Activated naive CD8-positive, alpha-beta T cell (primary cell): ENCODE data around the gene NUPR2.
"Not testable (repeated sequence)": the region's sequence is repeated elsewhere in the genome, so short reads cannot be mapped to it uniquely, and the experiment has no call there.

ENCODE experiments used
- H3K27ac Mint-ChIP-seq: one replicate; pipeline ENCODE4 v1.8.0; 2021; ENCODE audit warnings: mixed read lengths
- H3K27me3 Mint-ChIP-seq: one replicate; pipeline ENCODE4 v1.8.0; 2021; ENCODE audit warnings: mixed read lengths
- H3K36me3 Mint-ChIP-seq: one replicate; pipeline ENCODE4 v1.8.0; 2021; ENCODE audit warnings: mixed read lengths
- H3K4me1 Mint-ChIP-seq: one replicate; pipeline ENCODE4 v1.8.0; 2021; ENCODE audit warnings: low read depth, mixed read lengths
- H3K4me3 Mint-ChIP-seq: one replicate; pipeline ENCODE4 v1.8.0; 2021; ENCODE audit warnings: mild to moderate bottlenecking, mixed read lengths
- H3K9me3 Mint-ChIP-seq: one replicate; pipeline ENCODE4 v1.8.0; 2021; ENCODE audit warnings: low read depth, mixed read lengths

Gene NUPR2

GRCh38 chr7:56098187-56099008 lies 17.8 kb downstream of the NUPR2 start:
- not testable (repeated sequence) for H3K9me3 Mint-ChIP-seq, H3K27ac Mint-ChIP-seq, H3K4me3 Mint-ChIP-seq, H3K4me1 Mint-ChIP-seq, H3K36me3 Mint-ChIP-seq, H3K27me3 Mint-ChIP-seq

DNA sequence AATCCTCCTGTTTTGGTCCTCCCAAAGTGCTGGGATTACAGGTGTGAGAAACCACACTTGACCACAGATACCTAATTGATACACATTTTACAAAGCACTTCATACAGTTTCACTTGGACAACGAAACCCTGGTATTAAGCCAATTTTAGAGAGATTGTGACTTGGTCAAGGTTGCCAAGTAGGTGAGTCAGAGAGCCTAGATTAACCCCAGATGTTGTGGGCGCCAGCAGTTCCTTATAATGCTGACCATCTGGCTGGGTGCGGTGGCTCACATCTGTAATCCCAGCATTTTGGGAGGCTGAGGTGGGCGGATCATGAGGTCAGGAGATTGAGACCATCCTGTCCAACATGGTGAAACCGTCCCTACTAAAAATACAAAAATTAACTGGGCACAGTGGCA lies 18.5 kb downstream of the NUPR2 start:
- no peaks in the 10 kb centered on the region for H3K27me3 Mint-ChIP-seq
- H3K9me3 Mint-ChIP-seq: no peaks in the 10 kb centered on the region
- H3K4me1 Mint-ChIP-seq: peaks cover 4% of the 10 kb centered on the region
- H3K27ac Mint-ChIP-seq: no peak overlapping the region
- no peak overlapping the region for H3K4me3 Mint-ChIP-seq
- peaks cover 6% of the 10 kb centered on the region for H3K36me3 Mint-ChIP-seq

DNA sequence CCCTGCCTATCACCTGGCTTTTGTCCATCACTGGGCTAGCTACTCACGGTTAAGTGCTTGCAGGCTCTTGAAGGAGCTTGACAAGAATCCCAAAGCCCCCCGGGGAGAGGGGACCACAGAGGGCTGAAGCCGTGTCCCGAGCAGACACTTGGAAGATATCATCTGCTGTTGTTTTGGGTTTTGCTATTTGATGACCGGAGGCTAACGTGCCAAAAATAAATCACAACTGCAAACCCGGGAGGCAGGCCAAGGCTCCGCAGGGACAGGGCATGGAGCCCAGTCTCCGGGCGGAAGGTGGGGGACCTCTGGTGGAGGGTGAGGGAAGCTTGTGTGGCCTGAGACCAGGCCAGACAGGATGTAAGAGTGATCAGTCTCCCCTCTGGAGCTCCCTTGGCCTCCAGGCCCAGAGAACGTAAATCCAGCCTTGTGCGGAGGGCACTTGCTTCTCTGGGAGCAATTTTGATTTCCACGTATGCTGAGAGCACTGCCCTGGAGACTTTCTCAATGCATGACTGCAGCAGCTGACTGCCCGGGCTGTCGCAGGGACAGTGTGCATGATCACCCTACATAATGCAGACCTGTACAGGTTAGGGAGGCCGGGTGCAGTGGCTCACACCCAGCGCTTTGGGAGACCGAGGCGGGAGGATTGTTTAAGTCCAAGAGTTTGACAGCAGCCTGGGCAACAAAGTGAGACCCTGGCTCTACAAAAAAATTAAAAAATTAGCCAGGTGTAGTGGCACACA lies 23.3 kb downstream of the NUPR2 start, which contains the start of gene PHKG1:
Gene PHKG1 (minus strand): TSS at position 164 of the 743 bp plus-strand sequence. CDS start 4,011 bp downstream, outside the sequence.
- no peaks in the 10 kb centered on the region for H3K27me3 Mint-ChIP-seq
- H3K4me1 Mint-ChIP-seq: no peaks in the 10 kb centered on the region
- no peak within 1 kb of the TSS for H3K4me3 Mint-ChIP-seq
- H3K9me3 Mint-ChIP-seq: no peaks in the 10 kb centered on the region
- H3K36me3 Mint-ChIP-seq: peaks cover 2% of the 10 kb centered on the region
- no peak within 1 kb of the TSS for H3K27ac Mint-ChIP-seq

- H3K27me3 Mint-ChIP-seq, H3K4me1 Mint-ChIP-seq, H3K27ac Mint-ChIP-seq, H3K36me3 Mint-ChIP-seq, H3K4me3 Mint-ChIP-seq, H3K9me3 Mint-ChIP-seq: not testable (repeated sequence)
Observed at GRCh38 chr7:56092388-56092787, 23.8 kb downstream of the NUPR2 start.

GRCh38 chr7:56091591-56091990 lies 24.6 kb downstream of the NUPR2 start:
- Mint-ChIP-seq H3K27ac (no peak overlapping the region), H3K27me3 (no peaks in the 10 kb centered on the region), H3K36me3 (peaks cover 2% of the 10 kb centered on the region), H3K4me1 (no peaks in the 10 kb centered on the region), H3K9me3 (no peaks in the 10 kb centered on the region), H3K4me3 (no peak overlapping the region)

GRCh38 chr7:56087445-56087844 lies 28.8 kb downstream of the NUPR2 start:
- no peak overlapping the region for H3K27ac Mint-ChIP-seq
- no peaks in the 10 kb centered on the region for H3K9me3 Mint-ChIP-seq
- H3K36me3 Mint-ChIP-seq: no peaks in the 10 kb centered on the region
- H3K4me3 Mint-ChIP-seq: no peak overlapping the region
- H3K4me1 Mint-ChIP-seq: no peaks in the 10 kb centered on the region
- H3K27me3 Mint-ChIP-seq: no peaks in the 10 kb centered on the region

- Mint-ChIP-seq H3K4me3 (no peak overlapping the region), H3K36me3 (no peaks in the 10 kb centered on the region), H3K27me3 (no peaks in the 10 kb centered on the region), H3K9me3 (no peaks in the 10 kb centered on the region), H3K4me1 (no peaks in the 10 kb centered on the region), H3K27ac (no peak overlapping the region)
Observed at GRCh38 chr7:56086761-56087160, 29.5 kb downstream of the NUPR2 start.

GRCh38 chr7:56083150-56083785 lies 32.9 kb downstream of the NUPR2 start:
- no peak overlapping the region for H3K4me3 Mint-ChIP-seq
- H3K27ac Mint-ChIP-seq: no peak overlapping the region
- H3K9me3 Mint-ChIP-seq: no peaks in the 10 kb centered on the region
- H3K36me3 Mint-ChIP-seq: no peaks in the 10 kb centered on the region
- no peaks in the 10 kb centered on the region for H3K4me1 Mint-ChIP-seq
- no peaks in the 10 kb centered on the region for H3K27me3 Mint-ChIP-seq

- Mint-ChIP-seq H3K4me1 (no peaks in the 10 kb centered on the region), H3K27ac (no peak overlapping the region), H3K4me3 (no peak overlapping the region), H3K27me3 (no peaks in the 10 kb centered on the region), H3K9me3 (no peaks in the 10 kb centered on the region), H3K36me3 (no peaks in the 10 kb centered on the region)
Observed at GRCh38 chr7:56081626-56082340, 34.4 kb downstream of the NUPR2 start.

- H3K4me1 Mint-ChIP-seq, H3K9me3 Mint-ChIP-seq, H3K27ac Mint-ChIP-seq, H3K4me3 Mint-ChIP-seq, H3K36me3 Mint-ChIP-seq, H3K27me3 Mint-ChIP-seq: not testable (repeated sequence)
Observed at GRCh38 chr7:56080726-56081435, 35.3 kb downstream of the NUPR2 start.

GRCh38 chr7:56079450-56080185 lies 36.6 kb downstream of the NUPR2 start:
- Mint-ChIP-seq H3K27ac (no peak overlapping the region), H3K9me3 (no peaks in the 10 kb centered on the region), H3K36me3 (no peaks in the 10 kb centered on the region), H3K27me3 (no peaks in the 10 kb centered on the region), H3K4me1 (no peaks in the 10 kb centered on the region), H3K4me3 (no peak overlapping the region)

- Mint-ChIP-seq H3K4me3 (no peak overlapping the region), H3K27me3 (no peaks in the 10 kb centered on the region), H3K4me1 (peaks cover 4% of the 10 kb centered on the region), H3K27ac (no peak overlapping the region), H3K36me3 (no peaks in the 10 kb centered on the region), H3K9me3 (no peaks in the 10 kb centered on the region)
Observed at GRCh38 chr7:56078196-56078595, 38.0 kb downstream of the NUPR2 start.

- no peaks in the 10 kb centered on the region for H3K36me3 Mint-ChIP-seq
Observed at GRCh38 chr7:56077681-56078080, 38.5 kb downstream of the NUPR2 start.

GRCh38 chr7:56074371-56074791 lies 41.8 kb downstream of the NUPR2 start:
- H3K9me3 Mint-ChIP-seq: no peaks in the 10 kb centered on the region
- no peaks in the 10 kb centered on the region for H3K27me3 Mint-ChIP-seq
- H3K27ac Mint-ChIP-seq: no peak overlapping the region
- H3K4me3 Mint-ChIP-seq: no peak overlapping the region
- H3K4me1 Mint-ChIP-seq: peaks cover 4% of the 10 kb centered on the region
- peaks cover 3% of the 10 kb centered on the region for H3K36me3 Mint-ChIP-seq

More at GRCh38 chr7:56077681-56078080, 38.5 kb downstream of the NUPR2 start:
- no peak overlapping the region for H3K27ac Mint-ChIP-seq
- H3K4me1 Mint-ChIP-seq: peaks cover 4% of the 10 kb centered on the region
- no peak overlapping the region for H3K4me3 Mint-ChIP-seq
- no peaks in the 10 kb centered on the region for H3K27me3 Mint-ChIP-seq
- no peaks in the 10 kb centered on the region for H3K9me3 Mint-ChIP-seq
